ENCODE results near the gene ZNF772.

Gene ZNF772

GRCh38 chr19:57434386-57435061 is 42.8 kb downstream of the ZNF772 start (continued):
- TF ChIP-seq ZNF70 (CRISPR knock-in tag; IDR thresholded peaks at IDR 0.05) (no peak), ISL1 (CRISPR knock-in tag; IDR thresholded peaks at IDR 0.05) (no peak), ARNTL (CRISPR knock-in tag; IDR thresholded peaks at IDR 0.05; ENCODE audit: borderline replicate concordance, low read depth) (no peak), TSHZ2 (CRISPR knock-in tag; IDR thresholded peaks at IDR 0.05) (no peak), ZNF565 (CRISPR knock-in tag; conservative IDR thresholded peaks at IDR 0.05; ENCODE audit: low read depth) (no peak), ESRRG (CRISPR knock-in tag; IDR thresholded peaks at IDR 0.05) (no peak)

GRCh38 chr19:57421037-57421436 is 56.3 kb downstream of the ZNF772 start:
- no peak for TF ChIP-seq RARB (CRISPR knock-in tag; IDR thresholded peaks at IDR 0.05)
- TF ChIP-seq CREB5 (CRISPR knock-in tag; IDR thresholded peaks at IDR 0.05; ENCODE audit: low read depth) = no peak
- no peak for TF ChIP-seq POU6F1 (CRISPR knock-in tag; IDR thresholded peaks at IDR 0.05; ENCODE audit: borderline replicate concordance, low read depth)
- TF ChIP-seq GLIS3 (CRISPR knock-in tag; IDR thresholded peaks at IDR 0.05) = no peak
- TF ChIP-seq ZFP30 (CRISPR knock-in tag; IDR thresholded peaks at IDR 0.05) = no peak
- no peak for TF ChIP-seq OSR1 (CRISPR knock-in tag; IDR thresholded peaks at IDR 0.05)
- ATAC-seq = no peak

- ATAC-seq = no peak
- no peak for TF ChIP-seq ARNTL (CRISPR knock-in tag; IDR thresholded peaks at IDR 0.05; ENCODE audit: borderline replicate concordance, low read depth)
- no peak for TF ChIP-seq CREB5 (CRISPR knock-in tag; IDR thresholded peaks at IDR 0.05; ENCODE audit: low read depth)
- no peak for TF ChIP-seq PPARA (CRISPR knock-in tag; IDR thresholded peaks at IDR 0.05; ENCODE audit: borderline replicate concordance)
- TF ChIP-seq ESRRG (CRISPR knock-in tag; IDR thresholded peaks at IDR 0.05) = no peak
- TF ChIP-seq SNAI2 (CRISPR knock-in tag; IDR thresholded peaks at IDR 0.05) = no peak
- no peak for TF ChIP-seq ZC3H10 (CRISPR knock-in tag; IDR thresholded peaks at IDR 0.05)
- no peak for TF ChIP-seq ZFP3 (CRISPR knock-in tag; IDR thresholded peaks at IDR 0.05)
- TF ChIP-seq PATZ1 (CRISPR knock-in tag; IDR thresholded peaks at IDR 0.05; ENCODE audit: borderline replicate concordance) = no peak
- TF ChIP-seq CSDC2 (CRISPR knock-in tag; IDR thresholded peaks at IDR 0.05) = no peak
- TF ChIP-seq RARB (CRISPR knock-in tag; IDR thresholded peaks at IDR 0.05) = no peak
- TF ChIP-seq ZFP30 (CRISPR knock-in tag; IDR thresholded peaks at IDR 0.05) = no peak
- no peak for TF ChIP-seq ZNF70 (CRISPR knock-in tag; IDR thresholded peaks at IDR 0.05)
- TF ChIP-seq TOX (CRISPR knock-in tag; IDR thresholded peaks at IDR 0.05; ENCODE audit: borderline replicate concordance) = no peak
- no peak for TF ChIP-seq POU6F1 (CRISPR knock-in tag; IDR thresholded peaks at IDR 0.05; ENCODE audit: borderline replicate concordance, low read depth)
- no peak for TF ChIP-seq BACH2 (CRISPR knock-in tag; IDR thresholded peaks at IDR 0.05; ENCODE audit: borderline replicate concordance)
- TF ChIP-seq ZNF8 (CRISPR knock-in tag; IDR thresholded peaks at IDR 0.05) = no peak
Measured at GRCh38 chr19:57419439-57419838, 57.9 kb downstream of the ZNF772 start.
